Heart right ventricle (tissue), 16 donors: ENCODE data around the gene BCL2. TPM values are rescaled to one million over a fixed set of nuclear protein-coding genes. Genes with fewer than 3 reads are reported as not detected.

Source experiments
- ATAC-seq, 8 donors: fragments of 200-7000 bp; cut with Tn5 transposase; one replicate each; pipeline ENCODE4 v1.9.1; 2020; ENCODE audit warnings: mild to moderate bottlenecking in 8 of 8, moderate library complexity in 8 of 8, moderate number of reproducible peaks in 1 of 8
- DNase-seq, 2 donors: peaks; one replicate each; pipeline ENCODE4 v3.0.0-alpha.2; 2020
- H3K27ac ChIP-seq, 10 donors: fragments of 200-600 bp; sonication (generic) in 2 of 10; one replicate each; pipeline versions ENCODE4 v1.5.0 to v1.8.0; 2020 to 2022; ENCODE audit warnings: mild to moderate bottlenecking in 3 of 10
- H3K27me3 ChIP-seq, 7 donors: fragments of 200-600 bp; one replicate each; pipeline ENCODE4 v1.8.0; 2021 to 2022; ENCODE audit warnings: mild to moderate bottlenecking in 2 of 7
- H3K36me3 ChIP-seq, 9 donors: fragments of 200-600 bp; sonication (generic) in 1 of 9; one replicate each; pipeline versions ENCODE4 v1.5.0 to v1.8.0; 2020 to 2022; ENCODE audit warnings: mild to moderate bottlenecking in 2 of 9
- H3K4me1 ChIP-seq, 9 donors: fragments of 200-600 bp; sonication (generic) in 1 of 9; one replicate each; pipeline versions ENCODE4 v1.5.0 to v1.8.0; 2020 to 2022; ENCODE audit warnings: mild to moderate bottlenecking in 4 of 9
- H3K4me3 ChIP-seq, 10 donors: fragments of 200-600 bp; sonication (generic) in 2 of 10; one replicate each; pipeline versions ENCODE4 v1.5.0 to v1.8.0; 2020 to 2022; ENCODE audit warnings: mild to moderate bottlenecking in 7 of 10, moderate library complexity in 2 of 10
- H3K9me3 ChIP-seq, 11 donors: fragments of 200-600 bp in 10 of 11; sonication (generic) in 2 of 11; one replicate each; pipeline versions ENCODE4 v1.5.0 to v1.8.0; 2013 to 2022; ENCODE audit warnings: mild to moderate bottlenecking in 2 of 11, control low read depth in 1 of 11, moderate library complexity in 1 of 11
- CTCF ChIP-seq, 9 donors: fragments of 200-600 bp; sonication (generic) in 2 of 9; IDR thresholded peaks; one replicate each; pipeline versions ENCODE4 v1.5.0 to v1.8.0; 2021 to 2022; ENCODE audit warnings: antibody characterized with exemption in 9 of 9, mild to moderate bottlenecking in 5 of 9, moderate library complexity in 1 of 9
- WGBS, 2 donors: extraction: QIAGEN DNeasy Blood & Tissue Kit; methylation state at CpG; one replicate each; pipeline ENCODE4 v1.1.7; 2013; ENCODE audit warnings: inconsistent platforms in 1 of 2; 5-methylcytosine and 5-hydroxymethylcytosine counted together
- intact Hi-C, 10 donors: fragments of 100-400 bp; cut with DNase I; formaldehyde crosslinking; loops; one replicate each; pipeline versions ENCODE4 v1.11.1 to v1.14.2; 2022
- polyA plus RNA-seq, 2 donors: library from polyadenylated mRNA; stranded (reverse); fragments of 200-250 nt; gene quantifications; one replicate each; pipeline ENCODE4 v1.2.3, GENCODE V29; 2013
- total RNA-seq, 10 donors: library from RNA; stranded (reverse); fragmentation: NEBNext Ultra II Directional in 3 of 10; extraction: Animal tissue kit (Norgen Biotek cat#: 25700) in 3 of 10; gene quantifications; one replicate each; pipeline versions ENCODE4 v1.2.1 to v1.2.4, GENCODE V29; 2021 to 2023
- donor health status: Arrhythmogenic right ventricular cardiomyopathy.
- donor health status: ischemic (EF 13 %, LVEDD 7.1; RV severe dilation, severe dysfunction).
- donor health status: healthy with polysubstance abuse.
- donor health status: DM: no; HTN: yes; CAD: no.
- donor health status: DM: no; HTN: no; CAD: no.
- donor health status: ischemic (EF 25% LVEDD 6.9; RV normal size, moderate dysfunction).
- donor health status: ischemic (EF 25% LVEDD 5.7; RV mildly dilated, moderate dysfunction).
- donor health status: healthy.
- donor health status: DM: yes; HTN: yes; CAD: no.
- donor health status: Ischemic cardiomyopathy.
- donor health status: ischemic (EF 35%, LVEDD 5.7; RV mildly dilated, moderate dysfunction).
- donor health status: nonischemic (EF 11% LVEDD 7.7; RV severe dilation, severe dysfunction).
- donor health status: DM: yes; HTN: yes; CAD: no.
- donor health status: PGD.
- donor health status: ischemic (EF 29% LVEDD 5.4; RV normal size, mild dysfunction).
- donor health status: nonischemic (EF 23%, LVEDD 6.1; RV moderate dilation, normal function).

Gene BCL2
- total and polyA plus RNA-seq, 12 donors = 1.5 to 23.1 (median 9.6) TPM

- TF ChIP-seq CTCF (IDR thresholded peaks at IDR 0.05) = no peak
- DNase-seq = peak; percentile 38 to 70
- WGBS, 2 donors = 34 to 58% methylated on average over 7 of the region's 7 CpGs
- Histone ChIP-seq H3K36me3 (peaks cover 0 to 100% (median 53%) of the 10 kb centered on the region in 9 donors), H3K9me3 (no peaks in the 10 kb centered on the region), H3K4me1 (peaks cover 0 to 32% (median 13%) of the 10 kb centered on the region in 9 donors), H3K4me3 (no peak overlapping the region), H3K27me3 (no peaks in the 10 kb centered on the region), H3K27ac (peak overlapping the region; percentile 28 to 82 (median 58))
- intact Hi-C loops = loop anchor here in 1 of 10 donors (5.0 kb wide), 1 partner anchor 91 kb away; no protein-coding TSS in a partner anchor
- peak in 7 of 8 donors; percentile 47 to 92 (median 85) for ATAC-seq
These were observed 26.5 kb upstream of the BCL2 start for GRCh38 chr18:63346031-63346430.

- Histone ChIP-seq H3K4me3 (no peak overlapping the region), H3K27me3 (no peaks in the 10 kb centered on the region), H3K4me1 (peaks cover 0 to 32% (median 13%) of the 10 kb centered on the region in 9 donors), H3K27ac (peak overlapping the region in 6 of 10 donors; percentile 27 to 76 (median 60)), H3K9me3 (no peaks in the 10 kb centered on the region), H3K36me3 (peaks cover 0 to 100% (median 45%) of the 10 kb centered on the region in 9 donors)
- WGBS, 2 donors = 68 to 81% methylated on average over 2 of the region's 2 CpGs
- ATAC-seq (peak in 3 of 8 donors; percentile 1 to 21 (median 20)), DNase-seq (no peak)
- no peak for TF ChIP-seq CTCF (IDR thresholded peaks at IDR 0.05)
- intact Hi-C loops = loop anchor here in 7 of 10 donors (5.0 kb wide), 2 partner anchors 92 to 97 kb away; no protein-coding TSS in a partner anchor
These were observed 25.3 kb upstream of the BCL2 start for GRCh38 chr18:63344918-63345317.

GRCh38 chr18:63344263-63344662, 24.7 kb upstream of the BCL2 start:
- WGBS, 2 donors = 91% methylated on average over 5 of the region's 5 CpGs
- ATAC-seq (no peak), DNase-seq (no peak)
- Histone ChIP-seq H3K27ac (peak overlapping the region in 2 of 10 donors; percentile 27 to 52), H3K4me1 (peaks cover 0 to 32% (median 13%) of the 10 kb centered on the region in 9 donors), H3K4me3 (no peak overlapping the region), H3K9me3 (no peaks in the 10 kb centered on the region), H3K36me3 (peaks cover 0 to 99% (median 38%) of the 10 kb centered on the region in 9 donors), H3K27me3 (no peaks in the 10 kb centered on the region)
- TF ChIP-seq CTCF (IDR thresholded peaks at IDR 0.05) = no peak
- intact Hi-C loops = loop anchor here in 6 of 10 donors (5.0 kb wide), 2 partner anchors 93 to 98 kb away; no protein-coding TSS in a partner anchor

- peak in 6 of 8 donors; percentile 32 to 58 (median 42) for ATAC-seq
These were observed 22.6 kb upstream of the BCL2 start for GRCh38 chr18:63342206-63342605.

More at GRCh38 chr18:63342206-63342605, 22.6 kb upstream of the BCL2 start:
- no peak for DNase-seq
- H3K4me1 ChIP-seq = peaks cover 0 to 30% (median 13%) of the 10 kb centered on the region in 9 donors
- no peaks in the 10 kb centered on the region for H3K27me3 ChIP-seq
- peaks cover 0 to 99% (median 36%) of the 10 kb centered on the region in 9 donors for H3K36me3 ChIP-seq
- peak; percentile 18 to 63 (median 49) for TF ChIP-seq CTCF (IDR thresholded peaks at IDR 0.05)
- H3K27ac ChIP-seq = no peak overlapping the region
- intact Hi-C loops = loop anchor here in 7 of 10 donors (1.0 to 5.0 kb wide), 3 partner anchors 95 to 100 kb away; no protein-coding TSS in a partner anchor
- 33 to 36% methylated on average over 5 of the region's 5 CpGs for WGBS, 2 donors
- H3K9me3 ChIP-seq = no peaks in the 10 kb centered on the region
- no peak overlapping the region for H3K4me3 ChIP-seq
